22Rv1 (cell line): ENCODE data around the gene DMD.

ENCODE experiments used
- H3K27ac ChIP-seq: fragments of 450-650 bp; 2 replicates; pipeline ENCODE4 v1.5.1; 2017
- CTCF ChIP-seq: fragments of 450-650 bp; IDR thresholded peaks from 2 replicates; pipeline ENCODE4 v1.5.1; 2017; ENCODE audit warnings: mild to moderate bottlenecking
- ZFX ChIP-seq: fragments of 450-650 bp; IDR thresholded peaks from 2 replicates; pipeline ENCODE4 v1.6.1; 2017; ENCODE audit warnings: antibody characterized with exemption, borderline replicate concordance

Gene DMD

GRCh38 chrX:31807165-31807564, 1404.2 kb downstream of the DMD start:
- TF ChIP-seq CTCF (no peak), ZFX (no peak)
- no peak overlapping the region for H3K27ac ChIP-seq

GRCh38 chrX:31805781-31806180, 1405.6 kb downstream of the DMD start:
- TF ChIP-seq CTCF (no peak), ZFX (no peak)
- no peak overlapping the region for H3K27ac ChIP-seq

- H3K27ac ChIP-seq: no peak overlapping the region
- no peak for TF ChIP-seq CTCF
- TF ChIP-seq ZFX: no peak
Measured at GRCh38 chrX:31800219-31800618, 1411.1 kb downstream of the DMD start.

- no peak for TF ChIP-seq ZFX
- no peak for TF ChIP-seq CTCF
- H3K27ac ChIP-seq: no peak overlapping the region
Measured at GRCh38 chrX:31796624-31797023, 1414.7 kb downstream of the DMD start.

- no peak overlapping the region for H3K27ac ChIP-seq
- no peak for TF ChIP-seq CTCF
- TF ChIP-seq ZFX: no peak
Measured at GRCh38 chrX:31747411-31747810, 1463.9 kb downstream of the DMD start.

- no peak overlapping the region for H3K27ac ChIP-seq
Measured at GRCh38 chrX:31743004-31743403, 1468.3 kb downstream of the DMD start.

GRCh38 chrX:31717474-31717873, 1493.9 kb downstream of the DMD start:
- TF ChIP-seq ZFX (no peak), CTCF (no peak)
- H3K27ac ChIP-seq: no peak overlapping the region

More at GRCh38 chrX:31743004-31743403, 1468.3 kb downstream of the DMD start:
- no peak for TF ChIP-seq ZFX
- no peak for TF ChIP-seq CTCF
